GM21381 (cell line): ENCODE results near the gene KCNMA1.
A peak's percentile ranks its signal among the peaks of the same experiment; 100 is the strongest.

ENCODE experiments used
- ATAC-seq: cut with Tn5 transposase; IDR thresholded peaks from one replicate; pipeline ENCODE4 v1.9.1; 2021; ENCODE audit warnings: mild to moderate bottlenecking, moderate library complexity; ENCODE audit not compliant: unreplicated experiment

KCNMA1 gene

GRCh38 chr10:77513781-77514331, 123.8 kb downstream of the KCNMA1 start:
- ATAC-seq: no peak

GRCh38 chr10:77513220-77513619, 124.4 kb downstream of the KCNMA1 start:
- no peak for ATAC-seq

- no peak for ATAC-seq
Observed at GRCh38 chr10:77512219-77512578, 125.4 kb downstream of the KCNMA1 start.

- ATAC-seq: no peak
Observed at GRCh38 chr10:77511498-77512218, 126.0 kb downstream of the KCNMA1 start.

GRCh38 chr10:77510695-77511094, 126.9 kb downstream of the KCNMA1 start:
- ATAC-seq: no peak

GRCh38 chr10:77510294-77510693, 127.3 kb downstream of the KCNMA1 start:
- ATAC-seq: no peak

GRCh38 chr10:77509391-77509790, 128.2 kb downstream of the KCNMA1 start:
- ATAC-seq: no peak

GRCh38 chr10:77507291-77507880, 130.2 kb downstream of the KCNMA1 start:
- no peak for ATAC-seq

- no peak for ATAC-seq
Observed at GRCh38 chr10:77506517-77507200, 130.9 kb downstream of the KCNMA1 start.

- no peak for ATAC-seq
Observed at GRCh38 chr10:77505431-77506334, 131.9 kb downstream of the KCNMA1 start.

GRCh38 chr10:77504873-77505257, 132.7 kb downstream of the KCNMA1 start:
- ATAC-seq: no peak

GRCh38 chr10:77504196-77504872, 133.3 kb downstream of the KCNMA1 start:
- no peak for ATAC-seq

- ATAC-seq: no peak
Observed at GRCh38 chr10:77501846-77502261, 135.8 kb downstream of the KCNMA1 start.

- ATAC-seq: peak; percentile 6
Observed at GRCh38 chr10:77501152-77501845, 136.3 kb downstream of the KCNMA1 start.

GRCh38 chr10:77500754-77501151, 136.9 kb downstream of the KCNMA1 start:
- ATAC-seq: peak; percentile 46

GRCh38 chr10:77498829-77499228, 138.8 kb downstream of the KCNMA1 start:
- no peak for ATAC-seq

- ATAC-seq: no peak
Observed at GRCh38 chr10:77498210-77498609, 139.4 kb downstream of the KCNMA1 start.

GRCh38 chr10:77497748-77498147, 139.9 kb downstream of the KCNMA1 start:
- ATAC-seq: no peak

GRCh38 chr10:77496941-77497420, 140.6 kb downstream of the KCNMA1 start:
- no peak for ATAC-seq
